ENCODE data around the gene SSBP3.

- TF ChIP-seq, protein P1, sequence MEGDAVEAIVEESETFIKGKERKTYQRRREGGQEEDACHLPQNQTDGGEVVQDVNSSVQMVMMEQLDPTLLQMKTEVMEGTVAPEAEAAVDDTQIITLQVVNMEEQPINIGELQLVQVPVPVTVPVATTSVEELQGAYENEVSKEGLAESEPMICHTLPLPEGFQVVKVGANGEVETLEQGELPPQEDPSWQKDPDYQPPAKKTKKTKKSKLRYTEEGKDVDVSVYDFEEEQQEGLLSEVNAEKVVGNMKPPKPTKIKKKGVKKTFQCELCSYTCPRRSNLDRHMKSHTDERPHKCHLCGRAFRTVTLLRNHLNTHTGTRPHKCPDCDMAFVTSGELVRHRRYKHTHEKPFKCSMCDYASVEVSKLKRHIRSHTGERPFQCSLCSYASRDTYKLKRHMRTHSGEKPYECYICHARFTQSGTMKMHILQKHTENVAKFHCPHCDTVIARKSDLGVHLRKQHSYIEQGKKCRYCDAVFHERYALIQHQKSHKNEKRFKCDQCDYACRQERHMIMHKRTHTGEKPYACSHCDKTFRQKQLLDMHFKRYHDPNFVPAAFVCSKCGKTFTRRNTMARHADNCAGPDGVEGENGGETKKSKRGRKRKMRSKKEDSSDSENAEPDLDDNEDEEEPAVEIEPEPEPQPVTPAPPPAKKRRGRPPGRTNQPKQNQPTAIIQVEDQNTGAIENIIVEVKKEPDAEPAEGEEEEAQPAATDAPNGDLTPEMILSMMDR (IDR thresholded peaks at IDR 0.05; ENCODE audit: low read depth, low read length) = no peak
- TF ChIP-seq EZH2phosphoT487 (IDR thresholded peaks at IDR 0.05; ENCODE audit: low read depth) = no peak
Measured at GRCh38 chr1:54199765-54200518, 206.3 kb downstream of the SSBP3 start, which contains the start of the genes CYB5RL and MRPL37.
